Medulla oblongata (tissue), 1 donor: Measurements from ENCODE around the gene MAN1C1.

Source experiments
- DNase-seq: peaks from one replicate; pipeline ENCODE4 v3.0.0-alpha.2; 2015; ENCODE audit errors: extremely low spot score

Gene MAN1C1

GRCh38 chr1:25782608-25783201, 166.1 kb downstream of the MAN1C1 start:
- no peak for DNase-seq

DNA sequence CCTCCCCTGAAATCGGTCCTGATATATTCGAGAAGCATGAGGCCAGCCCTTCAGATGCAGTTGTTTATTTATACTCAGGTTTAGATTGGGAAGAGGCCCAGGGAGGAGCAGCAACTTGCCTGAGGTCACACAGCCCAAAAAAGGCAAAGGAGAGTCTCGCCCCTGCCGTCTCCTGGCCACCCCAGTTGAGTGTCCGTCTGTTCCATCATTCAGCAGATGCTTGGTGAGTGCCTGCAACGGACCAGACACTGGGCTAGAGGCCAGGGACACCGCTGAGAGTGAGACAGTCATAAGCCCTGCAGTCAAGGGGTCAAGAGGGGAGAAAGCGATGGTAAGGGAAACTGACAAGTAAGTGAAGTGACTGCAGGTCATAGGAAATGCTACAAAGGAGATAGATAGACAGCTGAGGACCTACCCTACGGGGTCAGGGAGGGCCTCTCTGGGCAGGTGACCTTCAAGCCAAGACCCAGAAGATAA, 168.0 kb downstream of the MAN1C1 start:
- no peak for DNase-seq

DNA sequence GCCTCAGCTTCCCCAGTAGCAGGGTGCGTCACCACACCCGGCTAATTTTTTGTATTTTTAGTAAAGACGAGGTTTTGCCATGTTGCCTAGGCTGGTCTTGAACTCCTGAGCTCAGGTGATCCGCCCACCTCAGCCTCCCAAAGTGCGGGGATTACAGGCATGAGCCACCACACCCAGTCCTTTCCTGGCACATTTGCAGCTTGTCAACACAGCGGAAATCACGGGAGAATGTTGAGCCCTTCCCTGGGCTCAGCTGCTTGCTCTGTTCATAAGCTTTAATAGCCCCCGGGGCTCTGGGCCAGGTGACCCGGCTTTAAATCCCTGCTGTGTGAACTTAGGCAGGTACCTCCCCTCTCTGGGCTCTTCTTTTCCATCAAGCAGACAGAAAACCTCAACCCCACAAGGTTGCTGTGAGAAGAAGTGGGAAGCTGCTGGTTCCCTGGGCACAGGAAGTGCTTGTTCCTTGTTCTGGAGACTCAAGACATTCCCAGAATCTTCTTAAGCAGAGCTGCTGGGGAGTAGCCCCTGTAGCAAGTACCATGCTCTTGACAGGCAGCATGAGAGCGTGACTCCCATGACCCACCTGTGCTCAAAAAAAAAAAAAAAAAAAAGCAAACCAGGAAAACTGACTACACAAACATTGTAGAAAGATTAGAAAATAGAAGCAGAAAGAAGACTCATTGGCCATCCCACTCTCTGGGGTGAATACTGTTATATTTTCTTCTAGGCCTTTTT, 168.9 kb downstream of the MAN1C1 start:
- no peak for DNase-seq

DNA sequence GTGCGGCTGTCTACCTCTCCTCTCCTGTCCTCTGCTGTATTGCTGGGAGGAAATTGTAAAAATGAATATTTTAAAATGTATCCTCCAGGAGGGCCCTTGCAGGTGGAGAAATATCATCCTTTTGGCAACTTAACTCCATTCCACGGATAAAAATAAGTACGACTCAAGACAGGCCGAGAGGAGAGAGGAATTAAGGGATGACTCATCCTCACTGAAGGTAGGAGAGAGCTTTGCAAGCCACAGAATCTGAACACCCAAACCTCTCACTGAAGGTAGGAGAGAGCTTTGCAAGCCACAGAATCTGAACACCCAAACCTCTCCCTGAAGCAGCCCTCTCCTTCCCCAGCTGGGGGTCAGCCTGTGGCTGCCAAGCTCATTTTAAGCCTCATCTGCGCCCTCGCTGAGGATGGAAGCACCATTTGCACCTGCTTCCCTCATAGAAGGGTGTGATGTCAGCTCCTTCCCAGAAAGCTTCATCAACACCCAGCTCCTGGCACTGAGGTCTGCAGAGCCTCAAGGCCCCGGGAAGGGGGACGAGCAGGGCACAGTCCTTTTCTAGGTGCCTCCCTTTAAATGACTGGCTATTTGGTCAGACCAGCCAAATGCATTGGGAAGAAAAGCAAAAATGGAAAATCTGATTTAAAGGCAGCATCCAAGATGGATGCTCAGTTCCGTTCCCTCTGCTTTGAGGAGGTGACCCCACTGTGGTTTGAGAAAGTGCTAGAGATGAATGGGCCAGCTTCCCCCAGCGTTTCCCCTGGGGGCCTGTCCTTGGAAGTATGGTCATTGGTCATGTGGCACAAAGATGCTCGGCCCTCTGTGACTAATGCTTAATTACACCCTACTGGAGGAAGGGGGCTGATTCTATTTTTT, 170.5 kb downstream of the MAN1C1 start:
- DNase-seq = no peak

DNA sequence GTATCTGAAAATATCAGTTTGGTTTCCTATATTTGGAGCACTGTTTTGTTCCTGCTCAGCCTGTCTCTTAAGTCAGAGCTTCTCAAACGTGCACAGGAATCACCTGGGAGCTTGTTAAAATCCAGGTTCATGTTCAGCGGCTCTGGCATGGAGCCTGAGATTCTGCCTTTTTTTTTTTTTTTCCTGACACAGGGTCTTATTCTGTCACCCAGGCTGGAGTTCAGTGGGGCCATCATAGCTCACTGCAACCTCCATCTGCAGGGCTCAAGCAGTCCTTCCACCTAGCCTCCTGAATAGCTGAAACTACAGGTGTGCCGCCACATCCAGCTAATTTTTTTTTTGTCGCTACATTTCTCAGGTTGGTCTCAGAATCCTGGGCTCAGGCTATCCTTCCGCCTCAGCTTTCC, 171.2 kb downstream of the MAN1C1 start:
- no peak for DNase-seq

- DNase-seq = no peak
These were observed 173.9 kb downstream of the MAN1C1 start for GRCh38 chr1:25790472-25790871.

- no peak for DNase-seq
These were observed 175.5 kb downstream of the MAN1C1 start for GRCh38 chr1:25792115-25792514.

GRCh38 chr1:25793585-25794170, 177.1 kb downstream of the MAN1C1 start:
- no peak for DNase-seq

DNA sequence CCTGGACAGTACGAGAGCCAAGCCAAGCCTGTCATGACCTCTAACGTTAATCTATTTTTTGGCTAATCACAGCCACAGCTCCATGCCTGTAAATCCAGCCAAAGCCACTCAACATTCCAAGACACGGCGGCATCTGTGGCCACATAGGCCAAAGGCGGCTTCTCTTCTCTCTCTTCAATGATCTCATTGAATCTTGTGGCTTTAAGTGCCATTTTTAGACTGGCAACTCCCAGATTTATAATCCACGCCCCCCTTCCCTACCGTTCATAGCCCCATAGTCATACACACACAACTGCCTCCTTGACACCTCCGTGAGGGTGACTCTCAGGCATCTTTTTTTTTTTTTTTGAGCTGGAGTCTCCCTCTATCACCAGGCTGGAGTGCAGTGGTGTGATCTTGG, 177.7 kb downstream of the MAN1C1 start:
- no peak for DNase-seq

DNA sequence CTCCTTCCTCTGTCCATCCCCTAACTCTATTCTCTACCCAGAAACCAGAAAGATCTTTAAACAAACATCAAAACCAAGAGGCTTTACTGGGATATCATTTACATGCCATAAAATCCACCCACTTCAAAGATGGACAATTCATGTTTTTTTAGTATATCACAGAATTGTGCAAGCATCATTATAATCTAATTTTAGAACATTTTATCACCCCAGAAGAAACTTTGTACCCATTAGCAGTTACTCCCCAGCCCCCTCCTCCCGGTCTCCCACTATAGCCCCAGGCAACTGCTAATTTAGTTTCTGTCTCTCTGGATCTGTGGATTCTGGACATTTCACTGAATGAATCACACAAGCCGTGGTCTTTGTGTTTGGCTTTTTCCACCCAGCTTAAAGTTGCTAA, 178.6 kb downstream of the MAN1C1 start:
- no peak for DNase-seq

DNA sequence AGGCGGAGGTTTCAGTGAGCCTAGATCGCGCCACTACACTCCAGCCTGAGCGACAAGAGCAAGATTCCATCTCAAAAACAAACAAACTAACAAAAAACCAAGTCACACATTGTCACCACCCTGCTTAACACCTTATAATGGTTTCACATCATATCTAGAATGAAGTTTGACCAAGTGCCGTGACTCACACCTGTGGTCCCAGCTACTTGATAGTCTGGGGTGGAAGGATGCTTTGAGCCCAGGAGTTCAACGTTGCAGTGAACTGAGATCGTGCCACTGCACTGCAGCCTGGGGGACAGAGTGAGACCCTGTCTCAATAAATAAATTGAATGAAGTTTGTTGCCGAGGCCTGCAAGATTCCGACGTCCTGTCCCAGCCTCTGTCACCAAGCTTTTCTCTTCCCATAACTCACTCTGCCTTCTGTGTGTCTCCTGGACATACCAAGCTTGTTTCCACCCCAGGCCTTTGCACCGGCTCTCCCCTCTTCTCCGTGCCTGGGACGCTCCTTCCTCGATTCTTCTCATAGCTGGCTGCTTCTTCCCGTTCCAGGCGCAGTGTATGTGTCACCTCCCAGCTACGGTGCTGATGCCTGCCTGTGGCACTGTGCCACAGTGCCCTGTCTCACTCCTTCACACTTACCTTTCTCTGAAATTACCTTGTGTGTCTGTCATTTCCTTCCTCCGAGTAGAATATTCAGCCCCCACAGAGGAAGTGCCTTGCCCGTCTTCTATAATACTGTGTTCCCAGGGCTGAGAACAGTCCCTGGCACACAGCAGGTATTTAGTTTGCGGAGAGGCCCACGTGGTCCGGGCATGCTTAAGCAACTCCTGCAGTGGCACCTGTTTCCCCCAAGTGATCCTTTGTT, 179.6 kb downstream of the MAN1C1 start:
- DNase-seq = no peak

DNA sequence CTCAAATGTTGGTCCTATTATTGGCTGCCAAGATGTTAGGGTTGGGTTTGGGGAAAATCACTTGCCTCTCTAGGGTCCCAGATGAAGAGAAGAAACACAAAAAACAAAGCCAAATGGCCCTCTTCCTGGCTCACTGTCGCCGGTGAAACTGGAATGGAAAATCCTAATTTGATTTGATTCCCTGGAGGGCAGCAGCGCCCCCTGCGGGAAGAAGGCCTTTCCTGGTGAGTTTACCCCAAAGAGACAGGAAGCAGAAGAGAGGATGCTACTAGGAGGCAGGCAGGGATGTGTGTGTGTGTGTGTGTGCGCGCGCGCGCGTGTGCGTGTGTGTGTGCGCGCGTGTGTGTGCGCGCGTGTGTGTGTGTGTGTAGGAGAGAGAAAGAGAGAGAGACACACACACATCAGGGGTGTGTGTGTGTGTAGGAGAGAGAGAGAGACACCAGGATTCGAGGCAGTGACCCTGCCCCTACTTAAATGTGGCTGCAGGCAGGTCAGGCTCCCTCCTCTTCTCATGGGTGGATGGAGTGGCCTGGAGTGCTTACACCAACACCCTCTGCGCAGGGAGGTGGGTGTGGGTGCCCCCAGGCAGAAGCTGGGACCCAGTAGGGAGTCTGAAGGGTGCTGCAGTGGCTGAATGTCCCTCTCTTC, 180.3 kb downstream of the MAN1C1 start:
- DNase-seq = peak; percentile 91

- no peak for DNase-seq
These were observed 181.3 kb downstream of the MAN1C1 start for GRCh38 chr1:25797939-25798338.

GRCh38 chr1:25798666-25799351, 182.2 kb downstream of the MAN1C1 start:
- no peak for DNase-seq

DNA sequence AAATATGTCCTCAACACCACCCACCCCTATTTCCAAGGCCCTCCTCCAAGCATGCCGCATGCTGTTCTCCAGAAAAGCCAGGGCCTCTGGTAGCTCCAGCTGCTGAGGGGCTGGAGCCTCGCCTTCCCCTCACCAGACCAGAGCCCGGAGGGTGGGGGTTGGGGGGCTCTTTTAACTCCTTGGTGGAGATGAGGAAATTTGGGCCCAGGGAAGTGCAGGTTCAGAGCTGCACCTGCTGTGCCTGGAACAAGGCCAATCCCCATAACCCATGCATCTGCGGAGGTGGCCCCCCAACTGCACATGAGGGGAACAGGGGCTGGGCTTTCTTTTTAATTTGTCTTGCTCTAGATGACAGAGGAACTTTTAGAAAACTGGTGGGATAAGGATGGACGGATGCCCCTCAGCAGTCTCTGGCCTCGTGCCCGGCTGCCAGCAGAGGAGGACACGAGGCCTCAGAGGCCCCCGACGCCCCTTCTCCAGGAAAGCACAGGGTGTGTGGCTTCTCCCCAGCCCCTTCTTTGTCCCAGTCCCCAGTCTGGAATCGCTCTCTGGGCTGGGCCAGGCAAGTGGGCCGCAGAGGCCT, 182.9 kb downstream of the MAN1C1 start:
- DNase-seq = no peak

DNA sequence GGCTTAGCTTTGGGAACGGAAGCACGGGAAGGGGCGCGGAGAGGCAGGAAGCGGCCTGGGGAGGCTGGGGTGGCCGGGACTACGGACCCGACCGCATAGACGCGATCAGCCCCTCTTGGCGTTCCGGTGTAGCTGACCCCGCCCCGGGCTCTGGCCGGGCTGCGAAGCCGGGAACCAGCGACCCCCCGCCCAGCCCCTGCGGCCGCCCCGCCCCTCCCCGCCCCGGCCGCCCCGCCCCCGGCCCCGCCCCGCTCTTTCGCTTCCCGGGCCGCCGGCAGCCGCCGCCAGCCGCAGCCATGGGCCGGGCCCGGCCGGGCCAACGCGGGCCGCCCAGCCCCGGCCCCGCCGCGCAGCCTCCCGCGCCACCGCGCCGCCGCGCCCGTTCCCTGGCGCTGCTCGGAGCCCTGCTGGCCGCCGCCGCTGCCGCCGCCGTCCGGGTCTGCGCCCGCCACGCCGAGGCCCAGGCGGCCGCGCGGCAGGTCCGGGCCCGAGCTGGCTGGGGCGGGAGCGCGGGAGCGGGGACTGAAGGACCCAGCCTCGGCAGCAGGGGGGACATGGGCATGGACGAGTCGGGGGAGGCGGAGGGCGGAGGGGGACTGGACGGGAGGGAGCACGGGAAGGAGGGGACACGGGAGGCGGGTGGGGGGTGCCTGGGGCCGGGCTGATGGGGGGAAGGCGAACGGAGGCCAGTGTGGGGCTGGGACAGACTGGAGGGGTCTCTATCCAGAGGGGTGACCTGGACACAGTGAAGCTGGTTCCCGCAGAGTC, 183.5 kb downstream of the MAN1C1 start, which contains the start of gene SELENON:
TSS of gene SELENON (plus strand) at position 259 of the 768 bp plus-strand sequence. CDS start at position 297, 38 bp downstream.
- DNase-seq = no peak

DNA sequence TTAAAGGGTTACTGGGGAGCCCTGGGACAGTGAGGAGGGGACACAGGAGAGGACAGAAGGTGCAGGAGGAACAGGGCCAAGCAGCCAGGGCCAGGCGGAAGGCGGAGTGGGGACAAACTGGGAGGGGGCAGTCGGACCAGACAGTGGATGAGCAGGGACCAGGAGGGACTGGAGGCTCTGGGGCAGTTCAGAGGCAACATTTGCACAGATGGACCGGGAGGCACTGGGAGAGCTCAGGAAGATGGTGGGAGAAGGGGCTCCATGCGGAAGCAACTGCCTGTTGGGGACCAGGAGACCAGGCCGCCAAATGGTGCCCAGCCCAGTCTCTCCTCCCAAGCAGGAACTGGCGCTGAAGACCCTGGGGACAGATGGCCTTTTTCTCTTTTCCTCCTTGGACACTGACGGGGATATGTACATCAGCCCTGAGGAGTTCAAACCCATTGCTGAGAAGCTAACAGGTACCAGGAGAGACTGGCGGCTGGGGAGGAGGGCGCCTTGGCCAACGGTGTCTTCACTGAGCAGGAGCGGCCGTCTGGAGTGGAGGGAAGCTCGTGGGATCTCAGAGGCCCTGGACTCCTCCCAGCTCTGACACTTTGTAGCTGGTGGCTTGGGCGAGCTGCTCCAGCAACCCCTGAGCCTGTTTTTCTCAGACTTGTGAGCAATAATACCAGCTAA, 184.2 kb downstream of the MAN1C1 start:
- DNase-seq = no peak

GRCh38 chr1:25802915-25803314, 186.3 kb downstream of the MAN1C1 start:
- DNase-seq = no peak
